Fibroblast of the aortic adventitia (primary cell): ENCODE data around the gene TMEM129. TPM values are rescaled to one million over a fixed set of nuclear protein-coding genes. Genes with fewer than 3 reads are reported as not detected.
A peak's percentile ranks its signal among the peaks of the same experiment; 100 is the strongest.

ENCODE experiments used
- DNase-seq: peaks from one replicate; pipeline ENCODE4 v3.0.0-alpha.2; 2010; ENCODE audit warnings: low read depth
- H3K4me3 ChIP-seq: 2 replicates; pipeline ENCODE4 v1.5.1; 2011; ENCODE audit warnings: low read depth, mild to moderate bottlenecking, control low read depth, low read length, moderate library complexity
- CTCF ChIP-seq: IDR thresholded peaks from 2 replicates; pipeline ENCODE4 v1.5.1; 2011; ENCODE audit warnings: mild to moderate bottlenecking, low read length, control low read depth, inconsistent platforms; ENCODE audit not compliant: insufficient read depth
- total RNA-seq: library from RNA; depleted of rRNA; stranded (reverse); fragments of >200 nt; gene quantifications from 2 replicates; pipeline ENCODE4 v1.2.3, GENCODE V29; 2012; ENCODE audit warnings: low replicate concordance

TMEM129 gene
- total RNA-seq, 1 donor = 25.6 TPM

- peak within 1 kb of the TSS; percentile 66 for H3K4me3 ChIP-seq
- no peak for TF ChIP-seq CTCF
- peak; percentile 73 for DNase-seq
These were observed 37.2 kb downstream of the TMEM129 start, which contains the start of gene FAM53A for GRCh38 chr4:1683736-1684505. Gene FAM53A, minus strand, starts transcription at chr4:1684313. Its CDS starts 15,572 bp downstream, at chr4:1668741.

GRCh38 chr4:1683261-1683735 lies 37.8 kb downstream of the TMEM129 start:
- peak; percentile 88 for DNase-seq
- no peak for TF ChIP-seq CTCF

GRCh38 chr4:1682860-1683259 lies 38.3 kb downstream of the TMEM129 start:
- no peak for DNase-seq
- no peak for TF ChIP-seq CTCF

More at GRCh38 chr4:1683261-1683735, 37.8 kb downstream of the TMEM129 start:
- H3K4me3 ChIP-seq = peak overlapping the region; percentile 66

GRCh38 chr4:1678244-1678643 lies 42.9 kb downstream of the TMEM129 start:
- TF ChIP-seq CTCF = no peak
- DNase-seq = no peak
- H3K4me3 ChIP-seq = no peak overlapping the region

More at GRCh38 chr4:1682860-1683259, 38.3 kb downstream of the TMEM129 start:
- H3K4me3 ChIP-seq = peak overlapping the region; percentile 66

GRCh38 chr4:1676605-1677525 lies 44.3 kb downstream of the TMEM129 start:
- no peak for DNase-seq
- H3K4me3 ChIP-seq = no peak overlapping the region
- TF ChIP-seq CTCF = no peak

GRCh38 chr4:1675802-1676137 lies 45.4 kb downstream of the TMEM129 start:
- H3K4me3 ChIP-seq = no peak overlapping the region
- TF ChIP-seq CTCF = no peak
- DNase-seq = no peak
